Measurements from ENCODE around the gene SND1.

The SND1 gene

DNA sequence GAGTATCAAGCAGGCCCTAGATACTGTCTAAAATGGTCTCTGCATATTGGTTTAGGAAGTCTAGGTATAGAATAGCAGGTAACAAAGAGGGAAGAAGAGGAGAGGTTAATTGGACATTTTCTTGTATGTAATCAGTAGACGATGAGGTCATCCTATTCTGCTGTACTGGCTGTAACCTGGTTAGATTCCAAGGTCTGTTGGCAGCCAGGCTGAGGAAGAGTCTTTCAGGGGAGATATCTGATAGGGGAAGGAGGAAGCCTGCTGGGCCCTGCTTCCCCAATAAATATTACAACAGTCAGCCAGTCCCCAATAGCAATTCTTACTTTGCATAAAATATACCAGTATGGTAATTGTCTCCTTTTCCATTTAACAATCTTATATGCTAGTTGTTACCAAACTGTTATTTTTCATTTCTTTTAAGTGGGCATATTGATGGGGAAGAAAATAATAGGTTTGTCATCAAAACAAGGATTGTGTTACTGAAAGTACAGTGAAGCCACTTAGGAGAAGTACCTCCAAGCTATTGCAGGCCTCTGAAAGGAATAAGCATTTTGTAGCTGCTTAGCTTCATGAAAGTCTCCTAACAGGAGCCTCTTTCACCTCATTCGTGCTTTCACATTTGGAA lies 192.8 kb downstream of the SND1 start:
- TF ChIP-seq, protein P1, sequence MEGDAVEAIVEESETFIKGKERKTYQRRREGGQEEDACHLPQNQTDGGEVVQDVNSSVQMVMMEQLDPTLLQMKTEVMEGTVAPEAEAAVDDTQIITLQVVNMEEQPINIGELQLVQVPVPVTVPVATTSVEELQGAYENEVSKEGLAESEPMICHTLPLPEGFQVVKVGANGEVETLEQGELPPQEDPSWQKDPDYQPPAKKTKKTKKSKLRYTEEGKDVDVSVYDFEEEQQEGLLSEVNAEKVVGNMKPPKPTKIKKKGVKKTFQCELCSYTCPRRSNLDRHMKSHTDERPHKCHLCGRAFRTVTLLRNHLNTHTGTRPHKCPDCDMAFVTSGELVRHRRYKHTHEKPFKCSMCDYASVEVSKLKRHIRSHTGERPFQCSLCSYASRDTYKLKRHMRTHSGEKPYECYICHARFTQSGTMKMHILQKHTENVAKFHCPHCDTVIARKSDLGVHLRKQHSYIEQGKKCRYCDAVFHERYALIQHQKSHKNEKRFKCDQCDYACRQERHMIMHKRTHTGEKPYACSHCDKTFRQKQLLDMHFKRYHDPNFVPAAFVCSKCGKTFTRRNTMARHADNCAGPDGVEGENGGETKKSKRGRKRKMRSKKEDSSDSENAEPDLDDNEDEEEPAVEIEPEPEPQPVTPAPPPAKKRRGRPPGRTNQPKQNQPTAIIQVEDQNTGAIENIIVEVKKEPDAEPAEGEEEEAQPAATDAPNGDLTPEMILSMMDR (IDR thresholded peaks at IDR 0.05), result no peak

- TF ChIP-seq, protein P1 (IDR thresholded peaks at IDR 0.05), result no peak
These were observed 193.7 kb downstream of the SND1 start for GRCh38 chr7:127845522-127846214.

- TF ChIP-seq, protein P1 (IDR thresholded peaks at IDR 0.05), result no peak
These were observed 195.6 kb downstream of the SND1 start for GRCh38 chr7:127847641-127848040.

DNA sequence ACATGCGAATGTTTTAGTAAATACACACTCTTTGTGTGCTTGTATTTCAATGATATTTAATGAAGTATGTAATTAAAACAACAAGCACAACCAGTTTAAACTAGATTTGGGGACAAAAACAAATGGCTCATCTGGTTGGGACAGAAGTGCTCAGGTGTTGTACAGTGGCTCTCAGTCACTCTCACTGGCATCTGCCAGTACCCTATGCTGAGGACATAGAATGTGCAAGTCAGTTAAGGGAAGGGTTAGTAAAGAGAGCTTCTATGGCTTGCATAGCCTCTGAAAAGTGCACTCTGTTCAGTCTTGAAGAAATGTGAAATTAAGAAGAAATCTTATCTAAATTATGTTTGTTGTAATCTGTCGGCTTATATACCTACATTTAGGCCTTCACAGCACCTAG lies 196.2 kb downstream of the SND1 start:
- TF ChIP-seq, protein P1 (IDR thresholded peaks at IDR 0.05), result no peak

DNA sequence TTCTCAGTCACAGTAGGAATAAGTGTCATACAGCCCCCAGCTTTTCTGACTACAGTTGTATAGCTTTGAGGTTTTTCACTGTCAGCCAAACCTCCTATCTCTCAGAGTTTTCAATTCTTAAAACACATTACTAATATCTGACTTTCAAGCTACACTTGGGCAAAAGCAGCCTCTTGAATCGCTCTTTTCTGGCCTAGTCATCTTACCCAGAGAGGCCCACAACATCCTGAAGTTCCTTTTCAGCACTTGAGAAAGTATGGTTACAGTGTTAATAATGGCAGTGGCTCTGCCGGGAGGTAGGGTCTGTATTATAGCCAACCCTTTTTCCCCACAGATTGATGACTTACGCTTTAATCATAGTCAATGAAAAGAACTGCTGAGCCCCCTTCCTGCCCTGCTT lies 198.2 kb downstream of the SND1 start:
- TF ChIP-seq, protein P1 (IDR thresholded peaks at IDR 0.05), result no peak

GRCh38 chr7:127854383-127854782 lies 202.4 kb downstream of the SND1 start:
- TF ChIP-seq, protein P1 (IDR thresholded peaks at IDR 0.05), result no peak

- TF ChIP-seq, protein P1 (IDR thresholded peaks at IDR 0.05), result no peak
These were observed 205.5 kb downstream of the SND1 start for GRCh38 chr7:127857464-127857841.

Data from LNCAP (cell line).